Measurements from ENCODE around the gene C17orf75.

Gene C17orf75

GRCh38 chr17:32302860-32303649 lies 38.9 kb downstream of the C17orf75 start:
- no peak for DNase-seq

GRCh38 chr17:32302037-32302436 lies 39.9 kb downstream of the C17orf75 start:
- DNase-seq: peak; percentile 17

- DNase-seq: no peak
Observed at GRCh38 chr17:32299580-32300164, 42.3 kb downstream of the C17orf75 start.

- DNase-seq: peak; percentile 84
Observed at GRCh38 chr17:32298721-32299579, 43.0 kb downstream of the C17orf75 start.

GRCh38 chr17:32298298-32298697 lies 43.7 kb downstream of the C17orf75 start:
- no peak for DNase-seq

GRCh38 chr17:32297860-32298259 lies 44.1 kb downstream of the C17orf75 start:
- DNase-seq: no peak

- no peak for DNase-seq
Observed at GRCh38 chr17:32297424-32297823, 44.5 kb downstream of the C17orf75 start.

GRCh38 chr17:32292094-32292493 lies 49.9 kb downstream of the C17orf75 start:
- no peak for DNase-seq

GRCh38 chr17:32289471-32290070 lies 52.4 kb downstream of the C17orf75 start:
- no peak for DNase-seq

GRCh38 chr17:32288615-32289014 lies 53.4 kb downstream of the C17orf75 start:
- no peak for DNase-seq

- DNase-seq: no peak
Observed at GRCh38 chr17:32287804-32288511, 54.0 kb downstream of the C17orf75 start.

GRCh38 chr17:32286518-32286900 lies 55.5 kb downstream of the C17orf75 start:
- no peak for DNase-seq

GRCh38 chr17:32285746-32286517 lies 56.0 kb downstream of the C17orf75 start:
- DNase-seq: no peak

GRCh38 chr17:32285306-32285705 lies 56.7 kb downstream of the C17orf75 start:
- no peak for DNase-seq

GRCh38 chr17:32283745-32284201 lies 58.2 kb downstream of the C17orf75 start:
- DNase-seq: no peak

GRCh38 chr17:32281011-32281451 lies 60.9 kb downstream of the C17orf75 start:
- no peak for DNase-seq

- DNase-seq: no peak
Observed at GRCh38 chr17:32279891-32280716, 61.9 kb downstream of the C17orf75 start.

- DNase-seq: no peak
Observed at GRCh38 chr17:32278815-32279214, 63.2 kb downstream of the C17orf75 start.

Measured in NCI-H510A treated with DMSO at 0.1 percent for 48 hours (cell line).